ENCODE data around the gene GUCA2A. TPM values are rescaled to one million over a fixed set of nuclear protein-coding genes. Genes with fewer than 3 reads are reported as not detected.

Gene GUCA2A
- total and polyA plus RNA-seq, 2 of the 4 experiments (the other 2 are of a cell fraction) = not detected

DNA sequence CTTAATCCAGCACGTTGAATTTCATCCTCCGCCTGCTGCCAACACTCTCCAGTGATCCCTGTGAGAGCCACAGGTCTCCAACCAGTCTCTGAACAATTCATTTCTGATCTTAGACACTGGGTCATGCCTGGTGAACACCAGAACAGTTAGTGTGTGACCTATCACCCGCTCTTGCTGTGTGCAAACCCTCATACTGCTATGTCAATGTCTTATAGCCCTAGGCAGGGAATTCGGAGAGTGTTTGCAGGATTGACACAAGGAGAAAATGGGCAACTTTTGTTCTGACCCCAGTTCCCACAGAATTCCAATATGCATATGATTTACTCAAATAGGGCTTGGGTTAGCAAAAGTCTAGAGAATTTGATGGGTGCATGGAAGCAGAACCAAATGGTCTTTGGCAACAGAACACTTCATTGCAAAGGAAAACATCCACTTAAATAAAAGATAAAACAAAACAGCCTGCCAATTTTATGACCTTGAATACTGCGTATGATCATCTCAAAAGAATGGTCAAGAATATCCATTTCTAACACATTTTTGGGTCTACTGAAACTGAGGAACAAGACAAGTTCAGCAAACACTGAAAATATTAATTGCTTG lies 34.4 kb downstream of the GUCA2A start:
- no TSS peak for BruUV-seq (replicated peaks)
- no peak overlapping the region for H3K18ac ChIP-seq (ENCODE audit: low read depth, low read length)
- no peak overlapping the region for H2BK120ac ChIP-seq (ENCODE audit: low read depth, low read length)
- H3K23ac ChIP-seq (ENCODE audit: low read depth, low read length) = no peak overlapping the region
- H2AK9ac ChIP-seq (replicated peaks; ENCODE audit: low read depth, low read length, poor library complexity) = no peak overlapping the region
- dilution Hi-C loops (cut with HindIII; ENCODE audit: low sequenced_read_pairs, unreplicated experiment) = no loop called here
- H3K9ac ChIP-seq (ENCODE audit: low read depth, low read length) = no peak overlapping the region
- no peak overlapping the region for H2AK5ac ChIP-seq (ENCODE audit: low read depth, low read length)
- H3K14ac ChIP-seq (replicated peaks; ENCODE audit: low read depth, low read length) = no peak overlapping the region
- no peak for ATAC-seq (ENCODE audit: low read depth)
- in situ Hi-C loops (cut with MboI; ENCODE audit: low sequenced_read_pairs) = no loop called here
- H4K91ac ChIP-seq (ENCODE audit: insufficient read depth, low read depth, low read length) = no peak overlapping the region
- no peak overlapping the region for H2BK15ac ChIP-seq (ENCODE audit: low read depth, low read length)
- intact Hi-C loops (cut with micrococcal nuclease) = no loop called here
- H3K9me3 ChIP-seq (ENCODE audit: control insufficient read depth, insufficient read depth, low read length) = no peaks in the 10 kb centered on the region
- peaks cover 8% of the 10 kb centered on the region for H3K27me3 ChIP-seq (ENCODE audit: control insufficient read depth, insufficient read depth, low read length)
- no peak overlapping the region for H2BK5ac ChIP-seq (ENCODE audit: low read depth, low read length, poor library complexity, severe bottlenecking)
- H3K9me1 ChIP-seq (ENCODE audit: insufficient read depth, low read length) = no peaks in the 10 kb centered on the region; the same call in 1 of the 2 replicates
- no peak overlapping the region for H3K4me2 ChIP-seq (ENCODE audit: low read depth, low read length)
- no peak for DNase-seq
- POLR2A ChIA-PET (ENCODE audit: unreplicated experiment) = no interaction called here
- no peak overlapping the region for H3K56ac ChIP-seq (ENCODE audit: extremely low read depth, insufficient read depth, low read length)
- no peak overlapping the region for H4K5ac ChIP-seq (ENCODE audit: low read depth, low read length)
- H3K4me1 ChIP-seq (ENCODE audit: control insufficient read depth, insufficient read depth, low read length) = no peaks in the 10 kb centered on the region
- H4K20me1 ChIP-seq (ENCODE audit: insufficient read depth, low read length) = no peaks in the 10 kb centered on the region
- CTCF ChIA-PET = no interaction called here
- no peak overlapping the region for H2BK20ac ChIP-seq (ENCODE audit: low read depth, low read length)
- no peak overlapping the region for H3K27ac ChIP-seq (ENCODE audit: insufficient read depth, low read length)
- H3K4me3 ChIP-seq (ENCODE audit: insufficient read depth, low read depth, low read length) = no peak overlapping the region
- H3K36me3 ChIP-seq (ENCODE audit: control insufficient read depth, insufficient read depth, low read length) = no peaks in the 10 kb centered on the region
- no peak overlapping the region for H4K8ac ChIP-seq (ENCODE audit: low read depth in 2 of 2, low read length in 2 of 2)
- H3K4ac ChIP-seq (ENCODE audit: low read depth, low read length) = no peak overlapping the region
- H2AFZ ChIP-seq (replicated peaks; ENCODE audit: low read length, poor library complexity) = no peak overlapping the region
- TF ChIP-seq RCOR1 (IDR thresholded peaks at IDR 0.05; ENCODE audit: insufficient replicate concordance, low read length) (no peak), MXI1 (IDR thresholded peaks at IDR 0.05; ENCODE audit: borderline replicate concordance, low read depth, low read length) (no peak), NFE2L2 (IDR thresholded peaks at IDR 0.05; ENCODE audit: low read depth, low read length) (no peak), MAZ (IDR thresholded peaks at IDR 0.05; ENCODE audit: borderline replicate concordance, low read depth, low read length) (no peak)
- TF ChIP-seq, protein P1, sequence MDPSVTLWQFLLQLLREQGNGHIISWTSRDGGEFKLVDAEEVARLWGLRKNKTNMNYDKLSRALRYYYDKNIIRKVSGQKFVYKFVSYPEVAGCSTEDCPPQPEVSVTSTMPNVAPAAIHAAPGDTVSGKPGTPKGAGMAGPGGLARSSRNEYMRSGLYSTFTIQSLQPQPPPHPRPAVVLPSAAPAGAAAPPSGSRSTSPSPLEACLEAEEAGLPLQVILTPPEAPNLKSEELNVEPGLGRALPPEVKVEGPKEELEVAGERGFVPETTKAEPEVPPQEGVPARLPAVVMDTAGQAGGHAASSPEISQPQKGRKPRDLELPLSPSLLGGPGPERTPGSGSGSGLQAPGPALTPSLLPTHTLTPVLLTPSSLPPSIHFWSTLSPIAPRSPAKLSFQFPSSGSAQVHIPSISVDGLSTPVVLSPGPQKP (IDR thresholded peaks at IDR 0.05; ENCODE audit: borderline replicate concordance, low read depth, low read length) = no peak
- TF ChIP-seq, protein P2, sequence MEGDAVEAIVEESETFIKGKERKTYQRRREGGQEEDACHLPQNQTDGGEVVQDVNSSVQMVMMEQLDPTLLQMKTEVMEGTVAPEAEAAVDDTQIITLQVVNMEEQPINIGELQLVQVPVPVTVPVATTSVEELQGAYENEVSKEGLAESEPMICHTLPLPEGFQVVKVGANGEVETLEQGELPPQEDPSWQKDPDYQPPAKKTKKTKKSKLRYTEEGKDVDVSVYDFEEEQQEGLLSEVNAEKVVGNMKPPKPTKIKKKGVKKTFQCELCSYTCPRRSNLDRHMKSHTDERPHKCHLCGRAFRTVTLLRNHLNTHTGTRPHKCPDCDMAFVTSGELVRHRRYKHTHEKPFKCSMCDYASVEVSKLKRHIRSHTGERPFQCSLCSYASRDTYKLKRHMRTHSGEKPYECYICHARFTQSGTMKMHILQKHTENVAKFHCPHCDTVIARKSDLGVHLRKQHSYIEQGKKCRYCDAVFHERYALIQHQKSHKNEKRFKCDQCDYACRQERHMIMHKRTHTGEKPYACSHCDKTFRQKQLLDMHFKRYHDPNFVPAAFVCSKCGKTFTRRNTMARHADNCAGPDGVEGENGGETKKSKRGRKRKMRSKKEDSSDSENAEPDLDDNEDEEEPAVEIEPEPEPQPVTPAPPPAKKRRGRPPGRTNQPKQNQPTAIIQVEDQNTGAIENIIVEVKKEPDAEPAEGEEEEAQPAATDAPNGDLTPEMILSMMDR (conservative IDR thresholded peaks at IDR 0.05; ENCODE audit: low read depth, low read length) = no peak
- H3K79me1 ChIP-seq (ENCODE audit: low read depth in 1 of 2, low read length in 2 of 2) = no peaks in the 10 kb centered on the region
- WGBS, 2 experiments (ENCODE audit: extremely low coverage in 2 of 2, insufficient read length in 1 of 2) = 72% methylated on average over 2 of the region's 5 CpGs; no CpG with 5 or more reads in 1 of the 2 experiments

Data from IMR-90 (cell line).